HEK293 (cell line): ENCODE data around the gene HNRNPH1.
"Not testable (repeated sequence)": the region's sequence is repeated elsewhere in the genome, so short reads cannot be mapped to it uniquely, and the experiment has no call there.

ENCODE experiments used
- CTCF ChIP-seq: fragments of 450-650 bp; formaldehyde crosslinking; IDR thresholded peaks from 2 replicates; pipeline ENCODE4 v1.5.1; 2016; ENCODE audit warnings: missing biosample characterization, missing genetic modification characterization
- KLF17 ChIP-seq: fragments of 450-650 bp; formaldehyde crosslinking; IDR thresholded peaks from 2 replicates; pipeline ENCODE4 v1.5.1; 2016; ENCODE audit warnings: missing biosample characterization, missing genetic modification characterization
- MYNN ChIP-seq: fragments of 450-650 bp; formaldehyde crosslinking; IDR thresholded peaks from 2 replicates; pipeline ENCODE4 v1.5.1; 2016; ENCODE audit warnings: missing biosample characterization, missing genetic modification characterization, borderline replicate concordance
- REPIN1 ChIP-seq: fragments of 450-650 bp; formaldehyde crosslinking; IDR thresholded peaks from 2 replicates; pipeline ENCODE4 v1.5.1; 2017; ENCODE audit warnings: missing biosample characterization, missing genetic modification characterization, low read depth
- ZFP37 ChIP-seq: fragments of 450-650 bp; formaldehyde crosslinking; IDR thresholded peaks from 2 replicates; pipeline ENCODE4 v1.5.1; 2016; ENCODE audit warnings: missing biosample characterization, missing genetic modification characterization
- ZNF24 ChIP-seq: fragments of 450-650 bp; formaldehyde crosslinking; IDR thresholded peaks from 2 replicates; pipeline ENCODE4 v1.5.1; 2016; ENCODE audit warnings: missing biosample characterization, missing genetic modification characterization
- ZNF530 ChIP-seq: fragments of 450-650 bp; formaldehyde crosslinking; IDR thresholded peaks from 2 replicates; pipeline ENCODE4 v1.5.1; 2016; ENCODE audit warnings: low read depth, missing biosample characterization, missing genetic modification characterization
- ZNF548 ChIP-seq: fragments of 450-650 bp; formaldehyde crosslinking; IDR thresholded peaks from 2 replicates; pipeline ENCODE4 v1.5.1; 2016; ENCODE audit warnings: missing biosample characterization, missing genetic modification characterization
- ZNF549 ChIP-seq: fragments of 450-650 bp; IDR thresholded peaks from 2 replicates; pipeline ENCODE4 v1.5.1; 2018; ENCODE audit warnings: missing biosample characterization, missing genetic modification characterization, mild to moderate bottlenecking, inconsistent platforms, moderate library complexity
- ZNF660 ChIP-seq: fragments of 450-650 bp; IDR thresholded peaks from 2 replicates; pipeline ENCODE4 v1.5.1; 2018; ENCODE audit warnings: missing biosample characterization, mild to moderate bottlenecking, missing genetic modification characterization

- TF ChIP-seq ZNF24 (tag by site-specific recombination); CTCF (tag by site-specific recombination); ZNF530 (tag by site-specific recombination); ZNF660; ZNF548; KLF17 (tag by site-specific recombination); REPIN1 (tag by site-specific recombination); ZFP37 (tag by site-specific recombination); ZNF549; MYNN (tag by site-specific recombination): not testable (repeated sequence)
Measured at GRCh38 chr5:179643141-179643920, 19.9 kb upstream of the HNRNPH1 start.
